HFF-Myc (cell line): ENCODE measurements around the gene TESMIN.

Experiments
- DNase-seq: peaks from one replicate; pipeline ENCODE4 v3.0.0-alpha.2; 2011; ENCODE audit warnings: low read depth; ENCODE audit errors: extremely low read depth
- H3K4me3 ChIP-seq: replicated peaks from 2 replicates; pipeline ENCODE4 v1.5.1; 2011; ENCODE audit warnings: low read depth, mild to moderate bottlenecking, control low read depth, low read length
- TF ChIP-seq, protein P1 (sequence below): IDR thresholded peaks from 2 replicates; pipeline ENCODE4 v1.5.1; 2012; ENCODE audit warnings: mild to moderate bottlenecking, low read depth, low read length, control low read depth; ENCODE audit errors: missing control alignments

The TESMIN gene

DNA sequence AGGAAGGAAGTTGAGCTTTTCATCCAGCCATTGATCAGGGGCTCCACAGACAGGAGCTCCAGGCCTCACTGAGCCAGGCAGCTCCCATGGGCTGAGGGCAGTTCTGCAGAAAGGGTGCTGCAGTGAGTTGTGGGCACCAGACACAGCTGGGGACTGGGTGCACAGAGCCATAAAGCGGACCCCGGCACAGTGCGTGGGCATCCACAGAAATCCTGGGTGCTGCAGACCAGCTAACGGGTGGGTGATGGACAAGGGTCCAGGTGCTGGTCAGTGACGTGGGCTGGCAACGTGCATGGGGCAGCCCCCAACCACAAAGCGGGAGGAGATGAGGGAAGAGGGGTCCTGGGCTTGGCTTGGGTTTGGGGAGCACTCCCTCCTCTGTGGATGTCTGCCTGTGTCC, 86.4 kb downstream of the TESMIN start:
- TF ChIP-seq, protein P1, sequence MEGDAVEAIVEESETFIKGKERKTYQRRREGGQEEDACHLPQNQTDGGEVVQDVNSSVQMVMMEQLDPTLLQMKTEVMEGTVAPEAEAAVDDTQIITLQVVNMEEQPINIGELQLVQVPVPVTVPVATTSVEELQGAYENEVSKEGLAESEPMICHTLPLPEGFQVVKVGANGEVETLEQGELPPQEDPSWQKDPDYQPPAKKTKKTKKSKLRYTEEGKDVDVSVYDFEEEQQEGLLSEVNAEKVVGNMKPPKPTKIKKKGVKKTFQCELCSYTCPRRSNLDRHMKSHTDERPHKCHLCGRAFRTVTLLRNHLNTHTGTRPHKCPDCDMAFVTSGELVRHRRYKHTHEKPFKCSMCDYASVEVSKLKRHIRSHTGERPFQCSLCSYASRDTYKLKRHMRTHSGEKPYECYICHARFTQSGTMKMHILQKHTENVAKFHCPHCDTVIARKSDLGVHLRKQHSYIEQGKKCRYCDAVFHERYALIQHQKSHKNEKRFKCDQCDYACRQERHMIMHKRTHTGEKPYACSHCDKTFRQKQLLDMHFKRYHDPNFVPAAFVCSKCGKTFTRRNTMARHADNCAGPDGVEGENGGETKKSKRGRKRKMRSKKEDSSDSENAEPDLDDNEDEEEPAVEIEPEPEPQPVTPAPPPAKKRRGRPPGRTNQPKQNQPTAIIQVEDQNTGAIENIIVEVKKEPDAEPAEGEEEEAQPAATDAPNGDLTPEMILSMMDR = no peak
- no peak overlapping the region for H3K4me3 ChIP-seq
- DNase-seq = no peak

DNA sequence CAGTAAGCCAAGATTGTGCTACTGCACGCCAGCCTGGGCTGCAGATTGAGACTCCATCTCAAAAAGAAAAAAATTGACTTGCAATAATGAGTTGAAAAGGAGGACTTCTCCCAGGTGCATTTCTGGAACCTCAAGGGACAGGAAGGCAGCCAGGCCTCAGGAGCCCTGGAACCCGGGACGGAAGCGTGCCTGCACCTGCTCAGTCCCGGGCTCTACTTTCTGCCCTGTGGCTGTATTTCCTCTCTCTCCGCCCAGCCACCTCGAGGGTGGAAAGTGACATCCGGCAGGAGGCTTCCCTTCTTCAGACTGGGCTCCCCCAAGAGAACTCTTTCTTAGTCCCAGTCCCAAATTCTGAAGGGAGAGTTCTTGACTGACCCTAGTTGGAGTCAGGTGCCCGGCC, 87.2 kb downstream of the TESMIN start:
- no peak for DNase-seq
- TF ChIP-seq, protein P1 = no peak
- H3K4me3 ChIP-seq = no peak overlapping the region

DNA sequence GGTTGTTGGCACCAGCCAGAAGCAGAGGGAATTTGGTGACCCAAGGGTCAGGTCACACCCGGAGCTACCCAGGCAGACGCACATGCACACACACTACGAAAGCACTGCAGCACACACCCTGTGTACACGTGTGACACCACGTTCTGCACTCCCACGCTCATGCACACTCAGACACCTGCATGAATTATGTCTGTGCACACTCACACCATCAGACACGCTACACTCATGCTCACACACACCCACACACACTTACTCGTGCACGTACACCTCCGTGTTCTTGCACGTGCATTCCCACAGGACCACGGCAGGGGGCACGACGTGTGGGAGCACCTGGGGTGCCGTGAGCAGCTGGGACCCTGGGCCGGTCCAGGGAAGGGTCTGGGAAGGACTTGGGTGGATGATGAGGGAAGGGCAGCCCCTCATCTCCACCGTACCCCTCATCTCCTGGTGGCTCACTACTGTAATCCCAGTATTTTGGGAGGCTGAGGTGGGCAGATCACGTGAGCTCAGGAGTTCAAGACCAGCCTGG, 87.8 kb downstream of the TESMIN start:
- no peak overlapping the region for H3K4me3 ChIP-seq
- TF ChIP-seq, protein P1 = no peak
- DNase-seq = no peak

DNA sequence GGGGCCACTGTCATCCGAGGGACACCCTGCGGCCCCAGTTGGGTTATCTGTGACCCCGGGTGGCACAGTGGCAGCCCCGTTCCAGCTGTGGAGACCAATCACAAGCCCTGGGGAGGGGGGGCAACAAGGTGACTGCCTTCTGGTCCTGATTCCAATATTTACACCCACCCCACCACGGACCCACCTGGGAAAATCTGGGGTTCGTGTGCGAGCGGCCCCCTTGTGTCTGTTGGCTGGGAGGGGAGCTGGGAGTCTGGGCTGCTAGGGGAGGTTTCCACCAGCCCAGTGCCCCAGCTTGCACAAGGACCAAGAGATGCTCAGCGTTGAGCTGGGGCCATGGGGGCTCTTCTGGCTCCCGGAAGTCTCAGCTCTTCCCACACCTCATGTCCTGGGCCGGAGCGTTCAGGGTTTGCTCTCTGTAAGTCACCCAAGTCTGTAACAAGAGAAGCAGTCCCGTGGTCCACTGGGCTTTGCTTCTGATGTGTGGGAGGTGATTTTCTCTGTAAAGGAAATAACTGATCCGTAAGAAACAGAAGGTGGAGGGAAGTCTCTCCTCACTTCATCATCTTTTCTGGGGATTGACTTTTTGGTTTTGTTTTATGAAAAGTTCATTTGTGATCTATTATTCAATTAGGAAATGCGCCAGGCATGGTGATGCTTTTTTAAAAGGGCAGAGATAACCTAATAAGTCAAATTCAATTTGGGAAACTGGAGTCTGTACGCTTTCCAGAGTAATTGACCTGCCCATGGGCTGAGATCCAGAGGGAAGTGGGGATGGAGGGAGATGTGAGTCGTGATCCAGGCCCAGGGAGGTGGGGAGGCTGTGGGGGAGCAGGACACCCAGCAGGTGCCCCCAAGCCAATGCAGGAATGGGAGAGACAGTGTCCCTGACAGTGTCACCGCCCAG, 89.4 kb downstream of the TESMIN start:
- no peak overlapping the region for H3K4me3 ChIP-seq
- no peak for DNase-seq
- TF ChIP-seq, protein P1 = no peak

DNA sequence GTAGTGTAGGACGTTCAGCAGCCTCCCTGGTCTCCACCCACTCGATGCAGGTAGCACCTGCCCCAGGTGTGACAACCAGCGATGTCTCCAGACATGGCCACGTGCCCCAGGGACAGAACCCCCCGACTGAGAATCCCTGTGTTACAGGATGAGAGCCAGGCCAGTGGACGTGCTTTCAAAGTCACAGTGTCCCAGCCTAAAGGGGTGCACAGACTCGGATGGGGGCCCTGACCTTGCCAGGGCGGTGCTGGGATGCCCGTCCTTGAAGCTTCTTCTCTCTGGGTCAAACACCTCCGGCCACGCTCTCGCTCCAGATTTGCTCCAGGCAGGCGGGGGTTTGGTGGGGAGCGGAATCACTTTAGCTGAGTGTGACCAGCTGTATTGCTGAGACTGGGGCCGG, 90.3 kb downstream of the TESMIN start:
- TF ChIP-seq, protein P1 = no peak
- H3K4me3 ChIP-seq = no peak overlapping the region

DNA sequence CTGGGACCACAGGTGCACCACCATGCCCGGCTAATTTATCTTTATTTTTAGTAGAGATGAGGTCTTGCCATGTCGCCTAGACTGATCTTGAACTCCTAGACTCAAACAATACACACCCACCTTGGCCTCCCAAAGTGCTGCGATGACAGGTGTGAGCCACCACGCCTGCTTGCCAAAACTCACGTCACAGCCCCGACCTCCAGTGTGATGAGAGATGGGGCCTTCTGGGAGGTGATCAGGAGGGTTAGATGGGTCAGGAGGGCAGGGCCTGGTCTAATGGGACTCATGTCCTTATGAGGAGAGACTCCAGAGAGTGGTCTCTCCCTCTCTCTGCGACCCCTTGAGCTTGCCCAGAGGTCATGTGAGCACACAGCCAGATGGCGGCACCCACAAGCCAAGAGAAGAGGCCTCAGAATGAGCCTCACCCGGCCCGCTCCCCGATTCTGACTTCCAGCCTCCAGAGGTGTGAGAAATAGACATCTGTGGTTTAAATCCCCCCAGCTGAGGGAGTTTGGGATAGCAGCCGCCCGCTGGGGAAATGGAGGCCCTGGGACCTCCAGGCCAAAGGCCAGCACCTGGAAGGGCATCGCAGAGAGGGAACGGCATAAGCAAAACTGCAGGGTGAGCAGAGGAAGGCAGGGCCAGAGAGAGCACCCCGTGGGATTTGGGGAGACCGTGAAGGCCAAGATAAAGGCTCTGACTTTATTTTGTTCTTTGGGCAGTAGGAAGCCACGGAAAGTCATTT, 91.1 kb downstream of the TESMIN start:
- H3K4me3 ChIP-seq = no peak overlapping the region
- no peak for DNase-seq

More for the DNA sequence above, 90.3 kb downstream of the TESMIN start:
- DNase-seq = no peak

More for the DNA sequence above, 91.1 kb downstream of the TESMIN start:
- TF ChIP-seq, protein P1 = no peak
